Fibroblast of lung (primary cell): Measurements from ENCODE around the gene NDUFAF2. TPM values are rescaled to one million over a fixed set of nuclear protein-coding genes. Genes with fewer than 3 reads are reported as not detected.

ENCODE experiments used
- DNase-seq, 2 donors: peaks; one replicate each; pipeline versions ENCODE4 v3.0.0 to v3.0.0-alpha.2; 2010; ENCODE audit warnings: low read depth in 2 of 2
- H2AFZ ChIP-seq: 2 replicates; pipeline ENCODE4 v1.5.1; 2012; ENCODE audit warnings: low read length, control low read depth, inconsistent platforms
- H3K27ac ChIP-seq: 2 replicates; pipeline ENCODE4 v1.5.1; 2011; ENCODE audit warnings: low read length, control low read depth; ENCODE audit not compliant: insufficient read depth
- H3K27me3 ChIP-seq: 2 replicates; pipeline ENCODE4 v1.5.1; 2011; ENCODE audit warnings: mild to moderate bottlenecking, low read length; ENCODE audit not compliant: control insufficient read depth, insufficient read depth
- H3K36me3 ChIP-seq: 2 replicates; pipeline ENCODE4 v1.5.1; 2011; ENCODE audit warnings: low read length; ENCODE audit not compliant: control insufficient read depth, insufficient read depth
- H3K4me1 ChIP-seq: 2 replicates; pipeline ENCODE4 v1.5.1; 2011; ENCODE audit warnings: low read length; ENCODE audit not compliant: control insufficient read depth, insufficient read depth; ENCODE audit errors: extremely low read depth
- H3K4me2 ChIP-seq: 2 replicates; pipeline ENCODE4 v1.5.1; 2011; ENCODE audit warnings: low read length, control low read depth; ENCODE audit not compliant: insufficient read depth; ENCODE audit errors: extremely low read depth
- H3K4me3 ChIP-seq, 4 experiments: fragments of 200-600 bp in 1 of 4; sonication (generic) in 1 of 4; replicated peaks in 1 of 4; 2 replicates each; pipeline ENCODE4 v1.5.1; 2011 to 2016; ENCODE audit warnings: low read length in 4 of 4, low read depth in 3 of 4, mild to moderate bottlenecking in 3 of 4, control low read depth in 2 of 4, inconsistent platforms in 1 of 4, mixed read lengths in 1 of 4; ENCODE audit not compliant: insufficient read depth in 1 of 4; ENCODE audit errors: control extremely low read depth in 1 of 4
- H3K79me2 ChIP-seq: 2 replicates; pipeline ENCODE4 v1.5.1; 2012; ENCODE audit warnings: mild to moderate bottlenecking, low read length, inconsistent platforms; ENCODE audit not compliant: control insufficient read depth, insufficient read depth
- H3K9ac ChIP-seq: 2 replicates; pipeline ENCODE4 v1.5.1; 2011; ENCODE audit warnings: mild to moderate bottlenecking, low read length, control low read depth; ENCODE audit not compliant: insufficient read depth
- H3K9me3 ChIP-seq: 2 replicates; pipeline ENCODE4 v1.5.1; 2012; ENCODE audit warnings: low read depth, low read length; ENCODE audit not compliant: control insufficient read depth, insufficient read depth
- H4K20me1 ChIP-seq: 2 replicates; pipeline ENCODE4 v1.5.1; 2011; ENCODE audit warnings: low read length; ENCODE audit not compliant: control insufficient read depth, insufficient read depth; ENCODE audit errors: extremely low read depth
- EZH2 ChIP-seq: IDR thresholded peaks from 2 replicates; pipeline ENCODE4 v1.5.1; 2012; ENCODE audit warnings: low read length, control low read depth, mild to moderate bottlenecking; ENCODE audit errors: missing control alignments
- polyA plus RNA-seq, 2 donors: library from polyadenylated mRNA; depleted of rRNA in 1 of 2; stranded (reverse) in 1 of 2; unstranded in 1 of 2; fragments of >200 nt; gene quantifications; 2 replicates each; pipeline ENCODE4 v1.2.1, GENCODE V29; 2011 to 2012; ENCODE audit warnings: missing spikeins in 1 of 2
- total RNA-seq: library from RNA; depleted of rRNA; stranded (reverse); fragments of >200 nt; gene quantifications from 2 replicates; pipeline ENCODE4 v1.2.1, GENCODE V29; 2014
- TF ChIP-seq, protein P1 (sequence below), 2 donors: IDR thresholded peaks in 1 of 2; conservative IDR thresholded peaks in 1 of 2; 1 replicate in 1 of 2; 2 replicates in 1 of 2; pipeline ENCODE4 v1.5.1; 2011 to 2012; ENCODE audit warnings: low read length in 2 of 2, control low read depth in 1 of 2, inconsistent platforms in 1 of 2, low read depth in 1 of 2, mild to moderate bottlenecking in 1 of 2

NDUFAF2 gene
- total and polyA plus RNA-seq, 2 donors (not counting 1 experiment from before 2014, with no cell fraction given), result 30.9 to 53.2 TPM

DNA sequence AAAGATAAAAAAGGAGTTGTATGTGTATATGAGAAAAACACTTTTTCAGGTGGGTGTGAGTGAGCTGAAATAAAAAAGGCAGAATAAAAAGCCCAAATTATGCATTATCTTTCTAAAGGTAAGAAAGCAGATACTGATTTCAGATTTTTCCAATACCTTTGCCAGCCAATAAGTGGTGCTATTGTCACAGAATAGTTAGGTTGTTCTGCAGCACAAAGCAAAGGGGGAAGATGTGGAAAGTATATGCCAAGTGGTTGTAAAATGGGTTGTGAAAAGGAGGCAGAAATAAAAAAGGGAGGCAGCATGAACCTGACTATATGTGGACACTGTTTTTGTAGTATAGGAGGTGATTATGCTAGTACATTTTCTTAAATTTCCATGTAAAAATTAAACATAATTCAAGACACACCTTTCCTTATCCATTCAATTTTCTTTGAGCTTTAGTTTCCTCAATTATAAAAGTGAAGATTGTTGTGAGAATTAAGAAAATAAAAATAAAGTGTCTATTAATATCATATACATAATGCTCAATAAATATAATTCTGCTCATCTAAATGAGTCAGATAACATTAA, 110.5 kb downstream of the NDUFAF2 start:
- no peaks in the 10 kb centered on the region for H3K79me2 ChIP-seq
- no peak overlapping the region for H3K27ac ChIP-seq
- no peaks in the 10 kb centered on the region for H3K9me3 ChIP-seq
- H3K36me3 ChIP-seq, result no peaks in the 10 kb centered on the region
- no peak overlapping the region for H3K4me2 ChIP-seq
- peak; percentile 46 to 80 for DNase-seq
- TF ChIP-seq, protein P1, sequence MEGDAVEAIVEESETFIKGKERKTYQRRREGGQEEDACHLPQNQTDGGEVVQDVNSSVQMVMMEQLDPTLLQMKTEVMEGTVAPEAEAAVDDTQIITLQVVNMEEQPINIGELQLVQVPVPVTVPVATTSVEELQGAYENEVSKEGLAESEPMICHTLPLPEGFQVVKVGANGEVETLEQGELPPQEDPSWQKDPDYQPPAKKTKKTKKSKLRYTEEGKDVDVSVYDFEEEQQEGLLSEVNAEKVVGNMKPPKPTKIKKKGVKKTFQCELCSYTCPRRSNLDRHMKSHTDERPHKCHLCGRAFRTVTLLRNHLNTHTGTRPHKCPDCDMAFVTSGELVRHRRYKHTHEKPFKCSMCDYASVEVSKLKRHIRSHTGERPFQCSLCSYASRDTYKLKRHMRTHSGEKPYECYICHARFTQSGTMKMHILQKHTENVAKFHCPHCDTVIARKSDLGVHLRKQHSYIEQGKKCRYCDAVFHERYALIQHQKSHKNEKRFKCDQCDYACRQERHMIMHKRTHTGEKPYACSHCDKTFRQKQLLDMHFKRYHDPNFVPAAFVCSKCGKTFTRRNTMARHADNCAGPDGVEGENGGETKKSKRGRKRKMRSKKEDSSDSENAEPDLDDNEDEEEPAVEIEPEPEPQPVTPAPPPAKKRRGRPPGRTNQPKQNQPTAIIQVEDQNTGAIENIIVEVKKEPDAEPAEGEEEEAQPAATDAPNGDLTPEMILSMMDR (conservative IDR thresholded peaks at IDR 0.05 in 1 of 2, IDR thresholded peaks at IDR 0.05 in 1 of 2; ENCODE audit: low read depth in 1 of 2, low read length in 2 of 2), result peak; percentile 77 to 82
- no peak for TF ChIP-seq EZH2
- H3K27me3 ChIP-seq, result no peaks in the 10 kb centered on the region
- no peak overlapping the region for H3K9ac ChIP-seq
- peaks cover 8% of the 10 kb centered on the region for H3K4me1 ChIP-seq
- no peak overlapping the region for H2AFZ ChIP-seq
- no peaks in the 10 kb centered on the region for H4K20me1 ChIP-seq
- no peak overlapping the region for H3K4me3 ChIP-seq

DNA sequence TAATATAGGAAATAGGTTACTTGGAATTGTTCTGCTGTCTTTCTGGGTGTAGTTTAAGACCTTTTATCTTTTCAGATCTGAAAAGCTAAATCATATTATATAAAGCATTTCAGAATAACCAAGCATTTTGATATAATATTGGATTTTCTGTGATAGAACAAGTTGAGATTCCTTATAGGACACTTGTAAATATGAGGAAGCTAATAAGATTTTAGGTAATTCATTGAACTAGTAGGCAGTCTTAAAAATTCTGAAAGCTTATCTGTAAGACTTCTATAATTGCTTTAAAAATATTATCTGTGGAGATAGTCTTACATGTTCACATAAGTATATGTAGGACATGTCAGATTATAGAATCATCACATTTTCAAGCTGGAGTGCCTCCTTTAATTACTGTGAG, 114.5 kb downstream of the NDUFAF2 start:
- TF ChIP-seq, protein P1 (conservative IDR thresholded peaks at IDR 0.05 in 1 of 2, IDR thresholded peaks at IDR 0.05 in 1 of 2; ENCODE audit: low read depth in 1 of 2, low read length in 2 of 2), result no peak
- TF ChIP-seq EZH2, result no peak
- no peak for DNase-seq
- Histone ChIP-seq H3K27ac (no peak overlapping the region), H3K36me3 (no peaks in the 10 kb centered on the region), H3K9me3 (no peaks in the 10 kb centered on the region), H3K9ac (no peak overlapping the region), H3K4me1 (no peaks in the 10 kb centered on the region), H3K79me2 (no peaks in the 10 kb centered on the region), H4K20me1 (no peaks in the 10 kb centered on the region), H3K4me2 (no peak overlapping the region), H3K27me3 (no peaks in the 10 kb centered on the region), H3K4me3 (no peak overlapping the region), H2AFZ (no peak overlapping the region)

DNA sequence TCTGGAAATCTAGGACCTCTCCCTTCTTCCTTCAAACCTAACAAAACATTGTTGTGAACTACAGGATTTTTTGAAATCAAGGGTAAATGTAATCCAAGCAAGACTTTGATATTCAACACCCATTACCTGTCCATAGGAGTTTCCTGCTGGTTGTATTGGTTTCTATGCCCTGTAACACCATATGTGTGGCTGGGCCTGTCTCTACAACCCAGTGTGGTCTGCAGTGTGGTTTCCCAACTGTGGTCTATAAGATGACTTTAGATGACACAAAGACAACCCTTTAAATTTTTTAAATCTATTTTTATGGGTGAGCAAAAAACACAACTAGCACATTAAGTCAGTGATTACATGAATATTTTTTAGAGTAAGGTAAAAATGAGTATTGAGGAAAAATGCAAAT, 124.1 kb downstream of the NDUFAF2 start:
- Histone ChIP-seq H4K20me1 (no peaks in the 10 kb centered on the region), H3K27ac (no peak overlapping the region), H3K4me1 (no peaks in the 10 kb centered on the region), H3K27me3 (no peaks in the 10 kb centered on the region), H3K9me3 (no peaks in the 10 kb centered on the region), H3K79me2 (no peaks in the 10 kb centered on the region), H3K4me3 (no peak overlapping the region), H3K4me2 (no peak overlapping the region), H2AFZ (no peak overlapping the region), H3K9ac (no peak overlapping the region), H3K36me3 (no peaks in the 10 kb centered on the region)
- DNase-seq, result no peak
- TF ChIP-seq EZH2, result no peak
- TF ChIP-seq, protein P1 (conservative IDR thresholded peaks at IDR 0.05 in 1 of 2, IDR thresholded peaks at IDR 0.05 in 1 of 2; ENCODE audit: low read depth in 1 of 2, low read length in 2 of 2), result no peak
